ENCODE data around the gene C20orf141.

GRCh38 chr20:2865101-2865500, 50.3 kb downstream of the C20orf141 start:
- TF ChIP-seq HOXA7 (CRISPR knock-in tag; IDR thresholded peaks at IDR 0.05; ENCODE audit: borderline replicate concordance), result no peak
- TF ChIP-seq REST (tag by site-specific recombination; IDR thresholded peaks at IDR 0.05), result no peak
- TF ChIP-seq ATF2 (tag by site-specific recombination; IDR thresholded peaks at IDR 0.05; ENCODE audit: low read depth), result no peak
- TF ChIP-seq ZBTB20 (tag by site-specific recombination; IDR thresholded peaks at IDR 0.05), result no peak
- no peak for TF ChIP-seq CTCF (tag by site-specific recombination; IDR thresholded peaks at IDR 0.05)
- TF ChIP-seq YY1 (tag by site-specific recombination; IDR thresholded peaks at IDR 0.05), result no peak
- TF ChIP-seq ZNF580 (tag by site-specific recombination; IDR thresholded peaks at IDR 0.05), result no peak
- TF ChIP-seq ZNF76 (tag by site-specific recombination; IDR thresholded peaks at IDR 0.05; ENCODE audit: borderline replicate concordance, low read depth), result no peak
- TF ChIP-seq ZNF23 (tag by site-specific recombination; IDR thresholded peaks at IDR 0.05; ENCODE audit: borderline replicate concordance), result no peak
- TF ChIP-seq ZNF174 (tag by site-specific recombination; IDR thresholded peaks at IDR 0.05), result no peak
- no peak for TF ChIP-seq PRDM2 (tag by site-specific recombination; IDR thresholded peaks at IDR 0.05; ENCODE audit: borderline replicate concordance)
- TF ChIP-seq SCRT2 (tag by site-specific recombination; IDR thresholded peaks at IDR 0.05), result no peak
- no peak for TF ChIP-seq PRDM1 (tag by site-specific recombination; IDR thresholded peaks at IDR 0.05)
